ENCODE data around the gene SLC30A4.
A peak's percentile ranks its signal among the peaks of the same experiment; 100 is the strongest.
"Not testable (repeated sequence)": the region's sequence is repeated elsewhere in the genome, so short reads cannot be mapped to it uniquely, and the experiment has no call there.

The SLC30A4 gene, protein sequence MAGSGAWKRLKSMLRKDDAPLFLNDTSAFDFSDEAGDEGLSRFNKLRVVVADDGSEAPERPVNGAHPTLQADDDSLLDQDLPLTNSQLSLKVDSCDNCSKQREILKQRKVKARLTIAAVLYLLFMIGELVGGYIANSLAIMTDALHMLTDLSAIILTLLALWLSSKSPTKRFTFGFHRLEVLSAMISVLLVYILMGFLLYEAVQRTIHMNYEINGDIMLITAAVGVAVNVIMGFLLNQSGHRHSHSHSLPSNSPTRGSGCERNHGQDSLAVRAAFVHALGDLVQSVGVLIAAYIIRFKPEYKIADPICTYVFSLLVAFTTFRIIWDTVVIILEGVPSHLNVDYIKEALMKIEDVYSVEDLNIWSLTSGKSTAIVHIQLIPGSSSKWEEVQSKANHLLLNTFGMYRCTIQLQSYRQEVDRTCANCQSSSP

DNA sequence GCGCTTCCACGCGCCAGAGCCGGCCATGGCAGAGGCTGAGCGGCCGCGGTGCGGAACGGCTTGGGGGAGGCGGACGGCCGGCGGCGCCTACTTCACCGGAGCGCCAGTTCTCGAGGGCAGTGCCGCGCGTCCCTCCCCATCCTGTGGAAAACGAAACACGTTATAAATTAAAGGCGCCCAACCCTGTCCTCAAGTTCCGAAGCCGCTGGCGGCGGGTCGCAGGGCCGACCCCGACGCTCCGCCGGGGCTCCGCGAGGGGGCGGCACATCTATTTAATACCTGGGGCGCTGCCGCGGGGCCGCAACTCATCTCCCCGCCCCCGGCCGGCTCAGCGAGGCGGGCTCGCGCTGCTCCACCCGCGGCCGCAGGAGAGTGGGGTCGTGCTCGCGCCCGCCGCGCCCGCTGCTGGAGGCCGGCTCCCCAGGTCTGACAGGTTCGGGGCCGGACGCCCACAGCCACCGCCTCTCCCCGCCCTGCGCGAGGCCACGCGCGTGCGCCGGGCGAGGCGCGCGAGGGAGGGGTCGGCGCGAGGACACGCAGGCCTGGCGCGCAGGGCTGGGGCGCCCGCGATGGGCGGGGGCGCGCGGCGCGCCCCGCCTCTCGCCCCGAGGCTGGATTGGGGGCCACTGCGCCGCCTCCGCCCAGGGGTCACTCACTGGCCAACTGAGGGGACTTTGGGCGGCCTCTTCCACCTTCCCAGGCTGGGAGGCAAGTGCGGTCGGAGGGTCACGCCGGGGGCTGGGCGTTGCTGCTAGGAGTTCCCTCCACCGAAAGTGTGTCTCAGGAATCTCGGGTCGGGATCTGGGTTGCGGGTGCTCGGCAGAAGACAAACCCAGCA lies at the start of gene SLC30A4:
Gene SLC30A4 (minus strand): TSS at position 428 of the 838 bp plus-strand sequence. CDS start 401 bp downstream, at position 27.
- peak; percentile 35 for DNase-seq

DNA sequence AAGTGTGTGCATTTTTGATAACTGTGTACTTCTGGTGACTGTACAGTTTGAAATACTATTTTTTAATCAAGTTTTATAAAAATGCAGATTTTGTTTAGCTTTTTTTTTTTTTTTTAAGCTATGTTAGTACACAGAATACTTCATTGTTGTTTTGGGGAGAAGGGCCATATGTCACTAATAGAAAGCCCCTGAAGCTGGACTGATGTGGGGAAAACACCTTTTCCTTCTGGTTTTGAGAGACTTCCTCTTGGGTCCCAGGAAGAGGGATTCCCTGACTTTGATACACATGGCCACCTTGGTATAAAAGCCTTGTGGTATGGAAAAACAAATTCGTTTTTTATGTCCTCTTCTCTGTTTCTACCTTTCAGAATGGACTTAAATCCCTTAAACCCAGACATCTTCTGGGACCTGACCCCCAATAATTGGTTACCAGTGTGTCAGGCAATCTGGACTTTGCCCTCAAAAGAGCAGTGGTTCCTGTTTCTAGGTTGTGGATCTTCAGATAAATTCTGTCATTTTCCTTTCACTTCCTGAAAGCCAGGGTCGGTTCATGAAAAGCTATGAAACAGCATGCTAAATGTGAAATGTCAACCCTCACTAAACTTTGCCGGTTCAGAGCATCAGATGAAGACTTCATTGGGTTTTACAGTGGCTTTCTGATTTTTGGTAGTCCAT lies 33.5 kb upstream of the SLC30A4 start:
- no peak for DNase-seq

DNA sequence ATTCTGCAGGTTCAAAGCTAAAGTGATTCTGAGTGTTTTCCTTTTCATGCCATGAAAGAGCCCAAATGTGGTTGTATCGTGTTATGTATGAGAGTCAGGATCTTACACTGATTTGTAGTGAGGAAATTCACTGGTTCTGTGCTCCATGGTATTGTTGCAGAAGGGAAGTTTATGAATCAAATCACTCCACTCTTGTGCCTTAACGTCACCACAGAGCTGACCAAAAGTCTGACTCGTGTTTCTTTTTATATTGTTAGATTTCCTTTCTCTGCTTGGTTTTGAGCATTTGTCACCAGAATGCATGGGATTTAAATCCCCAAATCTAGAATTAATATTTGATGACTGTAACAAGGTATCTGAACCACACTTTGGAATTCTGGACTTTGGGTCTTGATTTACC lies 29.1 kb upstream of the SLC30A4 start:
- no peak for DNase-seq

DNA sequence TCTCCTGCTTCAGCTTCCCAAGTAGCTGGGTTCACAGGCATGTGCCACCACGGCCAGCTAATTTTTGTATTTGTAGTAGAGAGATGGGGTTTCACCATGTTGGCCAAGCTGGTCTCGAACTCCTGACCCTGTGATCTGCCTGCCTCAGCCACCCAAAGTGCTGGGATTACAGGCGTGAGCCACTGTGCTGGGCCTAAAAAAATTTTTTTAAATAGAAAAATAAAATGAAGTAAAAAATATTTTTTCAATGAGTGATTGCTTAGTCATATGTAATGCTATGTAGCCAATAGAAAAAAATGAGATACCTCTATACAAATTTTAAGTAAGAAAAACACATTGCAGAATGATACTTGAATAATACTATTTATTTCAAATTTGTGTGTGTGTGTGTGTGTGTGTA lies 27.9 kb upstream of the SLC30A4 start:
- DNase-seq: no peak

DNA sequence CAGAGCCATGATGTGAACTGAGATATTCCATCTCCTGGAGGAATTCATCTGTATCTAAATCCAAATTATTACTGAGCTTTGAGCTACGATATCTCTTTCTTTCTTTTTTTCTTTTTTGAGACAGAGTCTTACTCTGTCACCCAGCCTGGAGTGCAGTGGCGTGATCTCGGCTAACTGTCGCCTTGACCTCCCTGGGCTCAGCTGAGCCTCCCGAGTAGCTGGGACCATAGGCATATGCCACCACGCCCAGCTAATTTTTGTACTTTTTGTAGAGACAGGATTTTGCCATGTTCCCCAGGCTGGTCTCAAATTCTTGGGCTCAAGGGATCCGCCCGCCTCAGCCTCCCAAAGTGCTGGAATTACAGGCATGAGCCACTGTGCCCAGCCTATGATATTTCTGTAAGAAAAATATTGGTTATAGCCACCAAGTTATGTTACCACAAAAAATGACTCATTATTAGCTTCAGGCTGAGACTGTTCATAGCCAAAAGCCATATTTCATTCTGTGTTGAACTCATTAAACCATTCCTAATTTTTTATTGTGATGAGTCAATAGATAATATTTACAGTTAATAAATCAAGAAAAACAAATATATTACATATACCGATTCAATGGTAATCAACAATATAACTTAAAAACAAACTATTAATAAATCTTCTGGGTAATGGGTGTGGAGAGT lies 27.1 kb upstream of the SLC30A4 start:
- DNase-seq: no peak

DNA sequence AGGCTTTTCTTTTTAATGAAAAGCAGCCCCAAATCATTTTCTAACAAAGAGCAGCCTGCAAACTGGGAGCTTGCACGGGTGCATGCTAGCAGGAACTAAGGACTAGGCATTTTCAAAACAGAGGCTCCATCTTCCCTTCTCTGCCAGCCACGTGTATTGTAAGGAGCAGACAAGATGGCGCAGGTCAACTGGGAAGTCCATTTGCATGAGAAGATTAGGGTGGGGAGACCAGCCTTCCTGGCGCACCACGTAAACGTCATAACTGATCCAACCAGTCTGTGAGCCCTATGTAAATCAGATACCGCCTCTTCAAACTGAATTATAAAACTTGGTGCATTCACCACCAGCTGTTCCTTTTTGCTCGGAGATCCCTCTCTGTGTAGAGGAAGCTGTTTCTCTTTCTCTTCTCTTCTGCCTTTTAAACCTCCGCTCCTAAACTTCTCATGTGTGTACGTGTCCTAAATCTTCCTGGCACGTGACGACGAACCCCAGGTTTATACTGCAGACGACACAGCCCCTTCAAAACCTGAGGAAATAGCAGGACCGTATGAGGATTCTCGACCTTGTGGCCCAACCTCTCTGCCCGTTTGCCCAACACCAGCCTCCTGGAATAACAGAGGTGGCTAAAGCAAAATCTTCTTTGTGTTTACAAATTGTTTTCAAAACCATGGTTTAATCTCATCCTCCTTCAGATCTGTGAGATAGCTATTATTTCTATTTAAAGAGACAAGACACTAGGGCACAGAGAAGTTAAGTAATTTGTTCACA lies 26.4 kb upstream of the SLC30A4 start:
- no peak for DNase-seq

DNA sequence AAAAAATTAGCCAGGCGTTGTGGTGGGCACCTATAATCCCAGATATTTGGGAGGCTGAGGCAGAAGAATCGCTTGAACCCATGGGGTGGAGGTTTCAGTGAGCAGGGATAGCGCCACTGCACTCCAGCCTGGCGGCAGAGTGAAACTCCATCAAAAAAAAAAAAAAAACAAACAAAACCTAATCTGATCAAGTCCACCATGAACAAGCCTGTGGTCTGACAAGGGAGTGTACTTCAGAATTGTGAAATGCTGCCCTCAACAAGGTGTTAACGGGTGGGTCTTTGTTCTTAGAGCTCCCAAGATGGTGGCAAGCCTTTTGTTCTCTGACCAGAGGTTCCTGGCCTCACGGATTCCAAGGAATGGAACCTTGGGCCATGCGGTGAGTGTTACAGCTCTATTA lies 24.2 kb upstream of the SLC30A4 start:
- no peak for DNase-seq

DNA sequence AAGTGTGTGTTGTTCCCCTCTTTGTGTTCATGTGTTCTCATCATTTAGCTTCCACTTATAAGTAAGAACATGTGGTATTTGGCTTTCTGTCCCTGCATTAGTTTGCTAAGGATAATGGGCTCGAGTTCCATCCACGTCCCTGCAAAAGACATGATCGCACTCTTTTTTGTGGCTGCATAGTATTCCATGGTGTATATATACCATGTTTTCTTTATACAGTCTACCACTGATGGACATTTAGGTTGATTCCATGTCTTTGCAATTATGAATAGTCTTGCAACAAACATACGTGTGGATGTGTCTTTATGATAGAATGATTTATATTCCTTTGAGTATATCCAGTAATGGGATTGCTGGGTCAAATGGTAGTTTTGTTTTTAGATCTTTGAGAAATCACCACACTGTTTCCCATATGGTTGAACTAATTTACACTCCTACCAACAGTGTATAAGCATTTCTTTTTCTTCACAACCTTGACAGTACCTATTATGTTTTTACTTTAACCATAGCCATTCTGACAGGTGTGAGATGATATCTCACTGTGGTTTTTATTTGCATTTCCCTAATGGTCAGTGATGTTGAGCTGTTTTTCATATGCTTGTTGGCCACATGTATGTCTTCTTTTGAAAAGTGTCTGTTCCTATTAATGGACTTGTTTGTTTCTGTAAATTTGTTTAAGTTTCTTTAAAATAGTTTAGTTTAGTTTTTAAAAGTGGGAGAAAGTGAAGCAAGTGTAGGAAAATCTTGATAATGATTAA lies 21.9 kb upstream of the SLC30A4 start:
- DNase-seq: no peak

DNA sequence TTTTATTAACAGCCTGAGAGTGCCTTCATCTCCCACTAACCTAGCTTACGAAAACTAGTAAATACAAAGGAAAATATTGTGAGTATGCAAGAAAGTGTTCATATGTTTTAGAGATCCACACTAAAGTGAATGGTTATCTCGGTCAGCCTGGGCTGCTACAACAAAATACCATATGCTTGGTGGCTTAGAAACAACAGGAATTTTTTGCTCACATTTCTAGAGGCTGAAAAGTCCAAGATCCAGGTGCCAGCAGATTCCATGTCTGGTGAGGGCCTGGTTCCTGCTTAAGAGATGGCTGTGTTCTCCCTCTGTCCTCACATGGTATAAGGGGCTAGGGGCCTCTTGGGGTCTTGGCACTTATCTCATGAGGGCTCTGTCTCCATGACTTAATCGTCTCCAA lies 20.5 kb upstream of the SLC30A4 start:
- DNase-seq: no peak

DNA sequence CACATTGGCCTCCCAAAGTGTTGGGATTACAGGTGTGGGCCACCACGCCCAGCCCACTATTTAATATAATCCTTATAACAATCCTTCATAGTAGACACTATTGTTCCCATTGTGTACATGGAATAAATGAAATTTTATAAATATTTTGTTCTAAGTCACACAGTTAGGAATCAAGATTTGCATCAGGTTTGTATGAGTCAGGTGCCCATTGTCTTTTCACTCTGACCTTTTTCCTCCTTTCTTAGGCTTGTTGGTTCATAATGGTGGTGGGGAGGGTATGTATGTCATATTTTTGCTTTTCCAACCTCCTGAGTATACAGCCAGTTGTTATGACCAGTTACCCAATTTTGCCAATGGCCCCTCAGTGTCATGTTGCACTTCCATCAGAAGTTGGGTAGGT lies 18.0 kb upstream of the SLC30A4 start:
- no peak for DNase-seq

DNA sequence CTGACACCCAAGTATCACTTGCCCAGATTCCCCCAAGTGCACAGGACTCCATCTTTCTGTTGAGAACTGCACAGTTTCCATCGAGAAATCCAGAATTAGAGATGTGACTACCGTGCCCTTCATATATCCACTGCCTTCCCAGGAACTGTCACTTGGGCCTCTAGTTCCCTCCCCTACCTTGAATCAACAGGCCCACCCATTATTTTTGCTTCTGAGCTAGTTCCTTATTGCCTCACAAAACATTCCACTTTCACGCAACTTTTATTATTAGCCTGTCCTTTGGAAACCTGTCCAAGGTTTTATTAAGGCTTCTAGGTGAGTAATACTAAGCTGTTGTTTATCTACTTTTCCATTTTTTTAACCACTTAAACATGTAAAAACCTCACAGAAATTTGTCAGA lies 17.1 kb upstream of the SLC30A4 start:
- DNase-seq: no peak

DNA sequence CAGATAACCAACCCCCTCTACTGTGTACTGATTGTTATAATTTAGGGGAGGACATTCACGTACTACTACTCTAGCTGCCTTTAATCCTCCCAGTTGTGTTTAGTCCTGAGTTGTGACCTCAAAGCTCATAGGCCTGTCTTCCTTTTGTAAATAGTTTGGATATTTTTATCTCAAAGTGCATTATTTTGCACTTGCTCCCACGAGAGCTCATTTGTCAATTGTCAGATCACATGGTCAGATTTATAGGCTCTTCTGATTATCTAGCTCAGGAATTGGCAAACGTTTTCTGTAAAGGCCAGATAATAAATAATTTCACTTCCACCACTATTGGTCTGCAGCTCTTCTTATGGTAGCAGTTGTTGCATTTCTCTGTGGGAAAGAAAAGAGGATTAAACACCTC lies 14.4 kb upstream of the SLC30A4 start:
- DNase-seq: no peak

DNA sequence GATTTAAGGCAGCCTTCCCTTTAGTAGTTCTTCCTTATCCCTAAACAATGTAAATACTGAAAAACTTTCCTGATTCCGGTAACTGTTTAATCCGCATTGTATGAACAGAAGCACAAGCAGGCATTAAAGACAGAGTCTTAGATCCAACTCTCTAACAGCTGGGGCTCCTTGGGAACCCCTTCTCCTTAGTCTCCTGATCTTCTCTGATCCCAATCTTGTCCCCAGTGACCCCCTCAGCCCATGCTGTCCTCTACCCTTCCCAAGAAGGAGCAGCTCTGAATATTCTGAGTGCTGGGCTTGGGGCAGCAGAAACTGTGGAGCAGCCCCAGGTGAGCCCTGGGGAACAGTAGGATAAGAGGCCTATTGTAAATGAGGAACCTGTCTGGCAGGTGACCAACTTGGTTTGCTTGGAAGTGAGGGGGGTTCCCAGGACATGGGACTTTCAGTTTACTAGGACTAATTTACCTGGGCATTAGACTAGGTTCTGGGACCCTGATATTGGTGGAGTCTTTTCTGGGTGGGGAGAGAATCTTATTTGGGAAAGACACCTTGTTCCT lies 13.0 kb upstream of the SLC30A4 start:
- DNase-seq: no peak

DNA sequence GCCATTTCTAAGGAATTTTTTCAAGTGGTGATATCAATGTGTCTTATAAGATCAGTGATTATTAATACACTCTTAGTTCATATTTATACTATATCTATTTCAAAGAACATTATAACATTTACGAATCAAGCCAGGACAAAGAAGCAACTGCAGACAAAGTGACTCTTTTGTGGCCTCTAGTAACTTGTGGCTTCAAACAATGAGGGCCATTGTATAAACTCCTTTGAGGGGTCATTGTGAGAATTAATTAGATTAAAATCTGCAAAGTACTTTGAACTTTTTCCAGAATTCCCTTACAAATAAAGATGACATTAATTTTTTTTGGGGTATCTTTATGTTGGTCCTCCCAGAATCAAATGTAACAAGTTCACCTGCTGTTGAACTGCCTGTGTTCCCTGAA lies 12.3 kb upstream of the SLC30A4 start:
- no peak for DNase-seq

DNA sequence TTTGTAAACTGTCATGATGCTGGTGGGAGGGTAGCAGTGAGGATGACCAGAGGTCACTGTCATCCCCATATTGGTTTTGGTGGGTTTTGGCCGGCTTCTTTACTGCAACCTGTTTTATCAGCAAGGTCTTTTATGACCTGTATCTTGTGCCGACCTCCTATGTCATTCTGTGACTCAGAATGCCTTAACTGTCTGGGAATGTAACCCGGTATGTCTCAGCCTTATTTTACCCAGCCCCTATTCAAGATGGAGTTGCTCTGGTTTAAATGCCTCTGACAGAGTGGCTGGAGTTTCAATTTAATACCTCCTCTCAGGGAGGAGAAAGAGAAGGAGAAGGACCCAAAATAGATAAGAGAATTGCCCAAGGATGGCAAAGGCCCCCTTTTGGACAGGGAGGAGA lies 10.3 kb upstream of the SLC30A4 start:
- not testable (repeated sequence) for DNase-seq

DNA sequence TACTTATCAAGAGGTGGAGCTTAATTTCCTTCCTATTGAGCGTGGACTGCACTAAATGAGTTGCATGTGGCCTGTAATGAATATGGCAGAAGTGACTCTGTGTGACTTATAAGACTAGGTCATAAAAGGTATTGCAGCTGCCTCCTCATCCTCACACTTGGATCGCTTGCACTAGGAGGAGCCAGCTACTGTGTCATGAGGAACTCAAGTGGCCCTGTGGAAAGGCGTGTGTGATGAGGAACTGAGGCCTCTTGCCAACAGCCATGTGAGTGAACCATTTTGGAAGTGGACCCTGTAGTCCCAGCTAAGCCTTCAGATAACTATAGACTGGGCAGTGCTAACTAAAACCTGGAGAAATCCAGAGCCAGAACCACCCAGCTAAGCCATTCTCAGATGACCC lies 7.1 kb upstream of the SLC30A4 start:
- DNase-seq: no peak

DNA sequence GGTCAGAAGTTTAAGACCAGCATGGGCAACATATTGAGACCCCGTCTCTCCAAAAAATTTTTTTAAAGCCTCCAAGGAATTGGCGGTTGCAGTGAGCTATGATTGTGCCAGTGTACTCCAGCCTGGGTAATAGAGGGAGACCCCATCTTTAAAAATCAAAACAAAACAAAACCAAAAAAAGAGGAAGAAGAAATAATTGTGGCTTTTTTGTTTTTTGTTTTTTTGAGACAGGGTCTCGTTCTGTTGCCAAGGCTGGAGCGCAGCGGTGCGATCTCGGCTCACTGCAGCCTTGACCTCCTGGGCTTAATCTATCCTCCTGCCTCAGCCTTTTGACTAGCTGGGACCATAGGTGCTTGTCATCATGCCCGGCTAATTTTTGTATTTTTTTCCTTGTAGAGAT lies 4.5 kb upstream of the SLC30A4 start:
- DNase-seq: no peak

DNA sequence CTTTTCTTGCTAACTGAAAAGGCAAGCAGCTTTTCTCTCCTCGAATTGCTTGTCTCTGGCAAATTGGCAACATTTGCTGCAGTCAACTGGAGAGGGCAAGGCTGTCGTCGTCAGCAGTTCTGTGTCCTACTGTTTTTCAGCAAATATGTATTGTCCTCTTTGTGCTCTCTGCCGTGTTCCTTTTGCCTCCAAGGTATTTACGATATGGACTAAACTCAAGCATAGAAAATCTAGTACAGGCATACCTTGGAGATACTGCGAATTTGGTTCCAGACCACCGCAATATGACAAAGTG lies 558 bp upstream of the SLC30A4 start:
- DNase-seq: no peak

DNA sequence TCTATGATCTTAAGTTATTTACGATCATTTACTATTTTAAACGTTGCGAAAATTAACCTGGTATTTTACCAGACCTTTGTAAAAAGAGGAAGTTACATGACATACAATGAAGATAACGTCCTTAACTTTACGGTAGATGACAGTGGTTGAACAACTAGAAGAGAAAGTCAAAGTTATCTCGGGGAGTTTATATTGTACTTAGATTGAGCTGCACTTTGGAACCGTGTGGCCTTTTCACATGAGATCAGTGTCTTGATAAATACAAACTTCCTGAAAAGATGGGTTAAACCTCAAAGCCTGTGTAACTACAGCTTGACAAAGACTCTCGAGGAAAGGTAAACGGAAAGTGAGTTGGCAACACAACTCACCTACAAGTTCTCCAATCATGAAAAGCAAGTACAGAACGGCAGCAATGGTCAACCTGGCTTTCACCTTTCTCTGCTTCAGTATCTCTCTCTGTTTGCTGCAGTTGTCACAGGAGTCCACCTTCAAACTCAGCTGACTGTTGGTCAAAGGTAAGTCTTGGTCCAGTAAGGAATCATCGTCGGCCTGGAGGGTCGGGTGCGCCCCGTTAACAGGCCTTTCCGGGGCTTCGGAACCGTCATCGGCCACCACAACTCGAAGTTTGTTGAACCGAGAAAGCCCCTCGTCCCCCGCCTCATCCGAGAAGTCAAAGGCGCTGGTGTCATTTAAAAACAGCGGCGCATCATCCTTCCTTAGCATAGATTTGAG lies 793 bp downstream of the SLC30A4 start:
- DNase-seq: peak; percentile 2

DNA sequence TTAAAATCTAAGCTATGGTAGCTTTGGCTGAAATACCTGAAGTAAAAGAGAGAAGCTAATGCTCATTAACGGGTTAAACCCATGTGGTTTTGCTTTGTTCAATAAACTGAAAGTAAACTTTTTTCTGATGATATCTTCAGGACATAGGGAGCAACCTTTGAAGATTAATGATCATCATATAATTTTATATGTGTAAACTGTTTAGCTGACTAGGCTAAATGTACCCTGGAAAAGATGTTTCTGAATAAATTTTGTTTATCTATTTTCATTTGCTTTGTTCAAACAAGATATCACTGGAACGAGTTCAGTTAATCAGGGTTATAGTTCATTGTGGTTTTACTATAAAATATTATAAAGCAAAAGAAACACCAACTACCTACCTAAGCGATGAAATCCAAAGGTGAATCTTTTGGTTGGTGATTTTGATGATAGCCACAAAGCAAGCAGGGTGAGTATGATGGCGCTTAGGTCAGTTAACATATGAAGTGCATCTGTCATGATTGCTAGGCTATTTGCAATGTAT lies 11.7 kb downstream of the SLC30A4 start:
- DNase-seq: no peak

Data from activated CD4-positive, alpha-beta T cell treated with anti-CD3 and anti-CD28 coated beads, Interleukin-2, amount 50 U/mL, for 16 hours (primary cell).